Measurements from ENCODE around the gene ARHGAP42. TPM values are rescaled to one million over a fixed set of nuclear protein-coding genes. Genes with fewer than 3 reads are reported as not detected.

Gene ARHGAP42
- total and polyA plus RNA-seq, 2 of the 4 experiments (the other 2 are of a cell fraction), result 2.9 to 7.3 TPM

DNA sequence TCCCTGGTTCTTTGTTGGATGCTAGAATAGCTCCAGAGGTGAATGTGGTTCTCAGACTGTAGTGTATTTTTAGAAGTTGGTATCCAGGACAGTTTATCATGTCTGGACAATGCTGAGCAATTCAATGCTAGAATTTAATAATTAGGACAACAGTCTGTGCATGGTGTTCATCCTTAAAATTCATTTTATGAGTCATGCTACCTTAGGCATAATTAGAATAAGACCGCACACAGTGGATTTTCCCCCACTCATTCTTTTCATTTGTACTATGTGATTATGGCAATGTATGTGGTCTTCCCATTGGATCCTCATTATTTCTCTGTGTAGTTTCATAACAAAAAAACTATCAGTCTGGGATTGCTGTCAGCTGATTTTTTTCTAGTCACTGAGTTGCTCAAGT, 196.7 kb downstream of the ARHGAP42 start:
- dilution Hi-C loops (cut with HindIII; ENCODE audit: low sequenced_read_pairs, unreplicated experiment) (no loop called here), intact Hi-C loops (cut with micrococcal nuclease) (no loop called here), in situ Hi-C loops (cut with MboI; ENCODE audit: low sequenced_read_pairs) (no loop called here)
- Histone ChIP-seq H3K27ac (ENCODE audit: insufficient read depth, low read length) (no peak overlapping the region), H3K4ac (ENCODE audit: low read depth, low read length) (no peak overlapping the region), H4K20me1 (ENCODE audit: insufficient read depth, low read length) (no peaks in the 10 kb centered on the region), H3K36me3 (ENCODE audit: control insufficient read depth, insufficient read depth, low read length) (no peaks in the 10 kb centered on the region), H3K27me3 (ENCODE audit: control insufficient read depth, insufficient read depth, low read length) (no peaks in the 10 kb centered on the region), H3K14ac (replicated peaks; ENCODE audit: low read depth, low read length) (no peak overlapping the region), H2AK9ac (replicated peaks; ENCODE audit: low read depth, low read length, poor library complexity) (no peak overlapping the region), H2BK5ac (ENCODE audit: low read depth, low read length, poor library complexity, severe bottlenecking) (no peak overlapping the region), H2BK120ac (ENCODE audit: low read depth, low read length) (no peak overlapping the region), H3K4me2 (ENCODE audit: low read depth, low read length) (no peak overlapping the region), H3K56ac (ENCODE audit: extremely low read depth, insufficient read depth, low read length) (no peak overlapping the region), H3K9ac (ENCODE audit: low read depth, low read length) (no peak overlapping the region), H3K9me1 (ENCODE audit: insufficient read depth, low read length) (peaks cover 3% of the 10 kb centered on the region; the same call in 1 of the 2 replicates), H4K5ac (ENCODE audit: low read depth, low read length) (no peak overlapping the region), H3K79me1 (ENCODE audit: low read depth in 1 of 2, low read length in 2 of 2) (peaks cover 0 to 14% of the 10 kb centered on the region in 2 experiments; a peak in 1 of 4 replicates), H2BK20ac (ENCODE audit: low read depth, low read length) (no peak overlapping the region), H4K8ac (ENCODE audit: low read depth in 2 of 2, low read length in 2 of 2) (no peak overlapping the region), H2AFZ (replicated peaks; ENCODE audit: low read length, poor library complexity) (no peak overlapping the region), H4K91ac (ENCODE audit: insufficient read depth, low read depth, low read length) (no peak overlapping the region), H3K9me3 (ENCODE audit: control insufficient read depth, insufficient read depth, low read length) (no peaks in the 10 kb centered on the region), H3K23ac (ENCODE audit: low read depth, low read length) (no peak overlapping the region), H3K4me3 (ENCODE audit: insufficient read depth, low read depth, low read length) (no peak overlapping the region), H3K4me1 (ENCODE audit: control insufficient read depth, insufficient read depth, low read length) (peaks cover 2% of the 10 kb centered on the region; the same call in 1 of the 2 replicates), H2BK15ac (ENCODE audit: low read depth, low read length) (no peak overlapping the region), H3K18ac (ENCODE audit: low read depth, low read length) (no peak overlapping the region), H2AK5ac (ENCODE audit: low read depth, low read length) (no peak overlapping the region)
- TF ChIP-seq CEBPB (IDR thresholded peaks at IDR 0.05; ENCODE audit: low read depth, low read length), result no peak
- TF ChIP-seq NFE2L2 (IDR thresholded peaks at IDR 0.05; ENCODE audit: low read depth, low read length), result no peak
- TF ChIP-seq FOS (IDR thresholded peaks at IDR 0.05; ENCODE audit: low read depth, low read length), result no peak
- TF ChIP-seq MAFK (IDR thresholded peaks at IDR 0.05; ENCODE audit: low read depth, low read length), result no peak
- no peak for TF ChIP-seq MXI1 (IDR thresholded peaks at IDR 0.05; ENCODE audit: borderline replicate concordance, low read depth, low read length)
- TF ChIP-seq, protein P1, sequence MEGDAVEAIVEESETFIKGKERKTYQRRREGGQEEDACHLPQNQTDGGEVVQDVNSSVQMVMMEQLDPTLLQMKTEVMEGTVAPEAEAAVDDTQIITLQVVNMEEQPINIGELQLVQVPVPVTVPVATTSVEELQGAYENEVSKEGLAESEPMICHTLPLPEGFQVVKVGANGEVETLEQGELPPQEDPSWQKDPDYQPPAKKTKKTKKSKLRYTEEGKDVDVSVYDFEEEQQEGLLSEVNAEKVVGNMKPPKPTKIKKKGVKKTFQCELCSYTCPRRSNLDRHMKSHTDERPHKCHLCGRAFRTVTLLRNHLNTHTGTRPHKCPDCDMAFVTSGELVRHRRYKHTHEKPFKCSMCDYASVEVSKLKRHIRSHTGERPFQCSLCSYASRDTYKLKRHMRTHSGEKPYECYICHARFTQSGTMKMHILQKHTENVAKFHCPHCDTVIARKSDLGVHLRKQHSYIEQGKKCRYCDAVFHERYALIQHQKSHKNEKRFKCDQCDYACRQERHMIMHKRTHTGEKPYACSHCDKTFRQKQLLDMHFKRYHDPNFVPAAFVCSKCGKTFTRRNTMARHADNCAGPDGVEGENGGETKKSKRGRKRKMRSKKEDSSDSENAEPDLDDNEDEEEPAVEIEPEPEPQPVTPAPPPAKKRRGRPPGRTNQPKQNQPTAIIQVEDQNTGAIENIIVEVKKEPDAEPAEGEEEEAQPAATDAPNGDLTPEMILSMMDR (conservative IDR thresholded peaks at IDR 0.05; ENCODE audit: low read depth, low read length), result no peak
- TF ChIP-seq SMC3 (IDR thresholded peaks at IDR 0.05; ENCODE audit: low read depth, low read length), result no peak
- TF ChIP-seq CHD1 (IDR thresholded peaks at IDR 0.05; ENCODE audit: low read depth, low read length), result no peak
- TF ChIP-seq RAD21 (IDR thresholded peaks at IDR 0.05; ENCODE audit: low read length), result no peak
- TF ChIP-seq POLR2A (IDR thresholded peaks at IDR 0.05; ENCODE audit: low read depth, low read length), result no peak
- no peak for TF ChIP-seq RFX5 (IDR thresholded peaks at IDR 0.05; ENCODE audit: low read depth, low read length)
- no peak for DNase-seq
- ChIA-PET POLR2A (ENCODE audit: unreplicated experiment) (no interaction called here), CTCF (no interaction called here)
- no peak for ATAC-seq (ENCODE audit: low read depth)
- BruUV-seq (replicated peaks), result no TSS peak
- no CpG with 5 or more reads among the region's 1 CpG for WGBS, 2 experiments (ENCODE audit: extremely low coverage in 2 of 2, insufficient read length in 1 of 2)

Measured in IMR-90 (cell line).